Endothelial cell of umbilical vein (primary cell): ENCODE results near the gene NXN. TPM values are rescaled to one million over a fixed set of nuclear protein-coding genes. Genes with fewer than 3 reads are reported as not detected.

ENCODE experiments used
- BruUV-seq: library from RNA; stranded (reverse); fragments of 400-500 nt; replicated peaks from 2 replicates; lab custom pipeline; 2021; lab: Mats Ljungman, UMichigan
- CTCF ChIA-PET: fragments of 300-600, 350-600 bp; sonication (Branson Sonifier 250); formaldehyde crosslinking; loops from one replicate; lab custom pipeline; 2021; ENCODE audit warnings: antibody characterized with exemption, inconsistent platforms; lab: Charles Lee
- POLR2A ChIA-PET: fragments of 300-600, 350-600 bp; sonication (Branson Sonifier 250); formaldehyde crosslinking; loops from one replicate; lab custom pipeline; 2021; ENCODE audit warnings: antibody characterized with exemption, inconsistent platforms; lab: Charles Lee
- DNase-seq: peaks from one replicate; pipeline ENCODE4 v3.0.0-alpha.2; 2011; ENCODE audit warnings: low read depth, low spot score
- FAIRE-seq: peaks from 2 replicates; lab custom pipeline; 2011; peaks lifted over from hg19 to GRCh38; lab: Jason Lieb, UNC
- H2AFZ ChIP-seq: 2 replicates; pipeline ENCODE4 v1.6.0; 2012; ENCODE audit warnings: low read depth, low read length, control low read depth, inconsistent platforms
- H3K27ac ChIP-seq: 2 replicates; pipeline ENCODE4 v1.5.1; 2011; ENCODE audit warnings: low read depth, mild to moderate bottlenecking, control low read depth, low read length, moderate library complexity; ENCODE audit not compliant: insufficient read depth
- H3K27me3 ChIP-seq, 2 experiments: 2 replicates each; pipeline versions ENCODE4 v1.6.0 to v1.6.1; 2011; ENCODE audit warnings: low read length in 2 of 2, mixed read lengths in 1 of 2; ENCODE audit not compliant: control insufficient read depth in 2 of 2, insufficient read depth in 2 of 2
- H3K36me3 ChIP-seq, 2 experiments: 2 replicates in 1 of 2; 3 replicates in 1 of 2; pipeline ENCODE4 v1.5.1; 2011; ENCODE audit warnings: low read length in 2 of 2, mild to moderate bottlenecking in 1 of 2, moderate library complexity in 1 of 2; ENCODE audit not compliant: control insufficient read depth in 2 of 2, insufficient read depth in 2 of 2; ENCODE audit errors: extremely low read depth in 1 of 2
- H3K4me1 ChIP-seq: 3 replicates; pipeline ENCODE4 v1.5.1; 2011; ENCODE audit warnings: mild to moderate bottlenecking, low read length; ENCODE audit not compliant: control insufficient read depth, insufficient read depth; ENCODE audit errors: extremely low read depth
- H3K4me2 ChIP-seq: 2 replicates; pipeline ENCODE4 v1.6.1; 2011; ENCODE audit warnings: low read length, control low read depth, mixed read lengths; ENCODE audit not compliant: insufficient read depth
- H3K4me3 ChIP-seq, 3 experiments: fragments of 200-600 bp in 1 of 3; sonication (generic), shearing (Covaris generic) in 1 of 3; replicated peaks in 1 of 3; 2 replicates each; pipeline ENCODE4 v1.5.1; 2011 to 2016; ENCODE audit warnings: control low read depth in 3 of 3, low read length in 3 of 3, mild to moderate bottlenecking in 2 of 3, inconsistent platforms in 1 of 3, low read depth in 1 of 3, moderate library complexity in 1 of 3; ENCODE audit not compliant: insufficient read depth in 1 of 3
- H3K79me2 ChIP-seq: 2 replicates; pipeline ENCODE4 v1.6.0; 2012; ENCODE audit warnings: low read length, inconsistent platforms; ENCODE audit not compliant: control insufficient read depth, insufficient read depth
- H3K9ac ChIP-seq: replicated peaks from 2 replicates; pipeline ENCODE3; 2011; ENCODE audit warnings: low read length, control low read depth; ENCODE audit not compliant: insufficient read depth; ENCODE audit errors: extremely low read depth
- H3K9me1 ChIP-seq: replicated peaks from 3 replicates; pipeline ENCODE4 v1.6.0; 2011; ENCODE audit warnings: mild to moderate bottlenecking, low read length; ENCODE audit not compliant: control insufficient read depth, insufficient read depth; ENCODE audit errors: extremely low read depth
- H3K9me3 ChIP-seq: replicated peaks from 2 replicates; pipeline ENCODE4 v1.5.1; 2012; ENCODE audit warnings: low read length, inconsistent platforms; ENCODE audit not compliant: control insufficient read depth, insufficient read depth
- H4K20me1 ChIP-seq: replicated peaks from 2 replicates; pipeline ENCODE3; 2011; ENCODE audit warnings: mild to moderate bottlenecking, low read length; ENCODE audit not compliant: control insufficient read depth, insufficient read depth; ENCODE audit errors: extremely low read depth
- CTCF ChIP-seq, 2 donors: IDR thresholded peaks; 1 replicate in 1 of 2; 2 replicates in 1 of 2; pipeline ENCODE4 v1.5.1; 2011; ENCODE audit warnings: low read length in 2 of 2, mild to moderate bottlenecking in 2 of 2, moderate library complexity in 2 of 2, control low read depth in 1 of 2, inconsistent platforms in 1 of 2, low read depth in 1 of 2; ENCODE audit not compliant: insufficient read depth in 1 of 2; ENCODE audit errors: extremely low read depth in 1 of 2
- GATA2 ChIP-seq: IDR thresholded peaks from 2 replicates; pipeline ENCODE4 v1.7.0; 2011; ENCODE audit warnings: low read depth, mild to moderate bottlenecking, moderate library complexity, mixed read lengths, low read length; ENCODE audit not compliant: insufficient read length, insufficient read depth
- JUN ChIP-seq: IDR thresholded peaks from 2 replicates; pipeline ENCODE4 v1.6.1; 2011; ENCODE audit warnings: borderline replicate concordance, low read depth; ENCODE audit not compliant: insufficient read length, insufficient read depth
- MYC ChIP-seq: IDR thresholded peaks from one replicate; pipeline ENCODE4 v1.6.1; 2011; ENCODE audit warnings: mild to moderate bottlenecking, low read depth, low read length
- POLR2A ChIP-seq: IDR thresholded peaks from 2 replicates; pipeline ENCODE4 v1.6.1; 2012; ENCODE audit warnings: low read depth, mild to moderate bottlenecking, control low read depth, low read length
- POLR2AphosphoS5 ChIP-seq: IDR thresholded peaks from 2 replicates; pipeline ENCODE4 v1.6.1; 2012; ENCODE audit warnings: low read depth, mild to moderate bottlenecking, control low read depth, low read length, moderate library complexity; ENCODE audit not compliant: insufficient read depth
- dilution Hi-C: fragments of 300-500 bp; cut with MboI; formaldehyde crosslinking; loops from one replicate; pipeline ENCODE4 v1.15.0; 2019; ENCODE audit warnings: low sequenced_read_pairs; ENCODE audit not compliant: extremely low pct_ligation_motif_present
- intact Hi-C: fragments of 100-400 bp; cut with micrococcal nuclease; formaldehyde crosslinking; loops from one replicate; pipeline ENCODE4 v1.10.0; 2022
- polyA plus RNA-seq, 4 experiments: library from polyadenylated mRNA; depleted of rRNA in 3 of 4; stranded (reverse) in 3 of 4; unstranded in 1 of 4; fragments of >200 nt; gene quantifications; 2 replicates each; pipeline versions ENCODE4 v1.2.1 to v1.2.3, GENCODE V29; 2011 to 2012; ENCODE audit warnings: missing spikeins in 1 of 4
- total RNA-seq: library from RNA; stranded (reverse); gene quantifications from 2 replicates; pipeline ENCODE4 v1.2.3, GENCODE V29; 2021

The NXN gene
- total and polyA plus RNA-seq, 2 donors (not counting 3 experiments of a cell fraction or from before 2014, with no cell fraction given), result 69.5 to 77.3 TPM

GRCh38 chr17:1002412-1002753 is 22.8 kb upstream of the NXN start:
- Histone ChIP-seq H3K27ac (peak overlapping the region; percentile 91), H3K79me2 (peaks cover 17% of the 10 kb centered on the region), H2AFZ (no peak overlapping the region), H3K27me3 (no peaks in the 10 kb centered on the region), H3K4me1 (peaks cover 78% of the 10 kb centered on the region), H4K20me1 (no peaks in the 10 kb centered on the region), H3K4me2 (peak overlapping the region; percentile 18), H3K4me3 (no peak overlapping the region), H3K36me3 (peaks cover 4 to 8% of the 10 kb centered on the region in 2 experiments), H3K9ac (peak overlapping the region; percentile 50), H3K9me3 (no peaks in the 10 kb centered on the region), H3K9me1 (no peaks in the 10 kb centered on the region)
- intact Hi-C loops (loop anchor here (1.0 kb wide), 1 partner anchor 42 kb away; no protein-coding TSS in a partner anchor), dilution Hi-C loops (no loop called here)
- FAIRE-seq (no peak), DNase-seq (no peak)
- BruUV-seq, result no TSS peak
- ChIA-PET CTCF (interaction anchor here (0.7 to 10.2 kb wide), 6 partner anchors 22 to 185 kb away, joined by 3 to 265 read pairs (median 12); no protein-coding TSS in a partner anchor), POLR2A (interaction anchor here (0.7 kb wide), 1 partner anchor 37 kb away, joined by 3 read pairs; no protein-coding TSS in a partner anchor)
- TF ChIP-seq MYC, result no peak
- no peak for TF ChIP-seq JUN
- TF ChIP-seq POLR2AphosphoS5, result no peak
- no peak for TF ChIP-seq POLR2A
- no peak for TF ChIP-seq GATA2
- TF ChIP-seq CTCF (IDR thresholded peaks at IDR 0.05; ENCODE audit: extremely low read depth in 1 of 2, insufficient read depth in 1 of 2, low read depth in 1 of 2, low read length in 2 of 2), result no peak
